Natural killer cell (primary cell): ENCODE measurements around the gene SLC38A2. TPM values are rescaled to one million over a fixed set of nuclear protein-coding genes. Genes with fewer than 3 reads are reported as not detected.

Experiments
- ATAC-seq, 3 donors: fragments of 150-1000 bp in 2 of 3; fragments of 200-7000 bp in 1 of 3; cut with Tn5 transposase; 1 replicate in 1 of 3; 2 replicates in 2 of 3; pipeline ENCODE4 v1.10.0; 2021; ENCODE audit warnings: mild to moderate bottlenecking in 2 of 3, moderate library complexity in 2 of 3
- DNase-seq, 2 donors: peaks; one replicate each; pipeline versions ENCODE4 v3.0.0 to v3.0.0-alpha.2; 2013 to 2021; ENCODE audit warnings: mixed read lengths in 1 of 2
- H3K27ac ChIP-seq: one replicate; pipeline ENCODE4 v1.5.1; 2013; ENCODE audit warnings: mild to moderate bottlenecking, low read length
- H3K27me3 ChIP-seq: one replicate; pipeline ENCODE4 v1.6.1; 2013; ENCODE audit warnings: low read length; ENCODE audit not compliant: control insufficient read depth, insufficient read depth
- H3K36me3 ChIP-seq: one replicate; pipeline ENCODE4 v1.6.1; 2013; ENCODE audit warnings: low read length; ENCODE audit not compliant: control insufficient read depth, insufficient read depth
- H3K4me1 ChIP-seq: one replicate; pipeline ENCODE4 v1.6.1; 2013; ENCODE audit warnings: low read length; ENCODE audit not compliant: control insufficient read depth, insufficient read depth
- H3K4me3 ChIP-seq: one replicate; pipeline ENCODE4 v1.5.1; 2013; ENCODE audit warnings: low read length
- H3K9me3 ChIP-seq: one replicate; pipeline ENCODE4 v1.6.1; 2013; ENCODE audit warnings: low read length; ENCODE audit not compliant: control insufficient read depth, insufficient read depth
- H3K27ac Mint-ChIP-seq, 2 donors: one replicate each; pipeline ENCODE4 v1.8.0; 2022; ENCODE audit warnings: mild to moderate bottlenecking in 2 of 2, mixed read lengths in 2 of 2, moderate library complexity in 1 of 2
- H3K27me3 Mint-ChIP-seq, 2 donors: one replicate each; pipeline ENCODE4 v1.8.0; 2022; ENCODE audit warnings: low read depth in 2 of 2, mixed read lengths in 2 of 2
- H3K36me3 Mint-ChIP-seq: one replicate; pipeline ENCODE4 v1.8.0; 2022; ENCODE audit warnings: mixed read lengths
- H3K4me1 Mint-ChIP-seq, 2 donors: one replicate each; pipeline ENCODE4 v1.8.0; 2022; ENCODE audit warnings: mixed read lengths in 2 of 2
- H3K4me3 Mint-ChIP-seq: one replicate; pipeline ENCODE4 v1.8.0; 2022; ENCODE audit warnings: mild to moderate bottlenecking, moderate library complexity, mixed read lengths
- H3K9me3 Mint-ChIP-seq, 2 donors: one replicate each; pipeline ENCODE4 v1.8.0; 2022; ENCODE audit warnings: mixed read lengths in 2 of 2
- WGBS: methylation state at CpG from one replicate; pipeline ENCODE4 v1.1.7; 2013; ENCODE audit warnings: missing lambda C conversion rate; ENCODE audit not compliant: insufficient coverage; 5-methylcytosine and 5-hydroxymethylcytosine counted together
- intact Hi-C: fragments of 100-400 bp; cut with micrococcal nuclease; formaldehyde crosslinking; loops from one replicate; pipeline ENCODE4 v1.14.2; 2022
- total RNA-seq, 4 donors: library from RNA; stranded (reverse); fragments of 120-200 nt in 1 of 4; gene quantifications; one replicate each; pipeline versions ENCODE4 v1.2.3 to v1.2.4, GENCODE V29; 2013 to 2022
- TF ChIP-seq, protein P1 (sequence below): fragments of 200-600 bp; IDR thresholded peaks from one replicate; pipeline ENCODE4 v1.8.0; 2022; ENCODE audit warnings: antibody characterized with exemption

Gene SLC38A2
- total RNA-seq, 3 donors from 2014 or later (not counting 1 experiment from before 2014, with no cell fraction given) = 131 to 241 (median 167) TPM

DNA sequence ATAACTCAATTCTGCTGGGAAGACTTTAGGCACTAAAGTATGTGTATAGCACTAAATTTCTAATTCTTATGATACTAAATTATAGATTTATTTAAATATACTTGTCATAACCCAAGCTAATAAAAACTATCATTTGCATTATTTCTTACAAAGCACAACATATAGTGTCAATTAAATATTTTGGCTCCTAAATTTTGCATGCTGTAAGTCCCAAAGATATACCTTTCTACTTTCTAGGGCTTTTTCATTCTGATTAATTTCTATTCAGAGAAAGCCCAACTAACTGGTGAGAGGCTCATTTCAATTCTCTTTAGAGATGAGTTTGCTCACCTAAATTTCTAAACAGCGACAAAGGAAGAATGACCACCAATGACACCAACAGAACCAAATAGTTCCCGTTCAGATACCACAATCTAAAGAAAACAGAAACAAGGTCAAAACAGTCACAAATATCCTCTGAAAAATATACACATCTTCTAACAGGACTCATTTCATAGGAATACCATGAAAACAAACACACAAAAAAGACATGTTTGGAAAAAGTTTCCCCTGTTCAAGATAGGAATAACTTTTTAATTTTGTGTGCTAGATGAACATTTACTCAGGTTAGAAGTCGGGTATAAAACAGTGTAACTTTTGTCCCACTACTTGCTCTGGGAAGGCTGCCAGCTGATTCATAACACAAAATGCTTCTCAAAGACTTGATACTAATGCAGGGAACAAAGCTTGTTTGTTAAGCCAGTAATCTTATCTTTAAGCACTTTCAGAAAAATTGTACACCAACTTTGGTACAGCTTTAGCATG is 7.6 kb downstream of the SLC38A2 start:
- Histone ChIP-seq H3K4me3 (no peak overlapping the region), H3K9me3 (no peaks in the 10 kb centered on the region), H3K27ac (no peak overlapping the region), H3K27me3 (no peaks in the 10 kb centered on the region), H3K4me1 (peaks cover 9% of the 10 kb centered on the region), H3K36me3 (peaks cover 100% of the 10 kb centered on the region)
- Mint-ChIP-seq H3K27me3 (no peaks in the 10 kb centered on the region), H3K9me3 (no peaks in the 10 kb centered on the region), H3K4me1 (peaks cover 80 to 85% of the 10 kb centered on the region in 2 donors), H3K27ac (peak overlapping the region; percentile 67 to 88), H3K36me3 (peaks cover 73% of the 10 kb centered on the region), H3K4me3 (no peak overlapping the region)
- TF ChIP-seq, protein P1, sequence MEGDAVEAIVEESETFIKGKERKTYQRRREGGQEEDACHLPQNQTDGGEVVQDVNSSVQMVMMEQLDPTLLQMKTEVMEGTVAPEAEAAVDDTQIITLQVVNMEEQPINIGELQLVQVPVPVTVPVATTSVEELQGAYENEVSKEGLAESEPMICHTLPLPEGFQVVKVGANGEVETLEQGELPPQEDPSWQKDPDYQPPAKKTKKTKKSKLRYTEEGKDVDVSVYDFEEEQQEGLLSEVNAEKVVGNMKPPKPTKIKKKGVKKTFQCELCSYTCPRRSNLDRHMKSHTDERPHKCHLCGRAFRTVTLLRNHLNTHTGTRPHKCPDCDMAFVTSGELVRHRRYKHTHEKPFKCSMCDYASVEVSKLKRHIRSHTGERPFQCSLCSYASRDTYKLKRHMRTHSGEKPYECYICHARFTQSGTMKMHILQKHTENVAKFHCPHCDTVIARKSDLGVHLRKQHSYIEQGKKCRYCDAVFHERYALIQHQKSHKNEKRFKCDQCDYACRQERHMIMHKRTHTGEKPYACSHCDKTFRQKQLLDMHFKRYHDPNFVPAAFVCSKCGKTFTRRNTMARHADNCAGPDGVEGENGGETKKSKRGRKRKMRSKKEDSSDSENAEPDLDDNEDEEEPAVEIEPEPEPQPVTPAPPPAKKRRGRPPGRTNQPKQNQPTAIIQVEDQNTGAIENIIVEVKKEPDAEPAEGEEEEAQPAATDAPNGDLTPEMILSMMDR = no peak
- DNase-seq (no peak), ATAC-seq (no peak)
- intact Hi-C loops = no loop called here
- 55% methylated on average over 3 of the region's 3 CpGs for WGBS

DNA sequence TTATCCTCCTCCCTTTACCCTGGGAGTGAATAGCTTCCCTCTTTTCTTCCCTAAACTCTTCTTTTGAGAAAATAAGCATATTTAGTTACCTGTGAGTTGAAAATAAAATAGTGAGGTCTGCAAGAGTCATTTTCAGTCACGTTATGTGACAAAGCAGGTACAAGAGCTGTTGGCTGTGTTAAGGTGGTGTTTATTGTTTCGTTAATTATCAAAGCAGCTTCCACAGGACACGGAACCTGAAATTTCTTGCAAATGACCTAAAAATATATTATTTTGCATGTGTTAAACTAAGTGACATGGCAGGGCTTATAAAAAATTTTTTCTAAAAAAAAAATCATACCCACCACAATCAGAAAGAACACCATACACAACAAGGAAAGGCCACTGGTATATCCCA is 8.3 kb downstream of the SLC38A2 start:
- Histone ChIP-seq H3K27me3 (no peaks in the 10 kb centered on the region), H3K27ac (no peak overlapping the region), H3K4me1 (peaks cover 9% of the 10 kb centered on the region), H3K9me3 (no peaks in the 10 kb centered on the region), H3K36me3 (peaks cover 100% of the 10 kb centered on the region), H3K4me3 (no peak overlapping the region)
- TF ChIP-seq, protein P1 = no peak
- Mint-ChIP-seq H3K4me3 (no peak overlapping the region), H3K36me3 (peaks cover 66% of the 10 kb centered on the region), H3K9me3 (no peaks in the 10 kb centered on the region), H3K27me3 (no peaks in the 10 kb centered on the region), H3K4me1 (peaks cover 74 to 85% of the 10 kb centered on the region in 2 donors), H3K27ac (peak overlapping the region; percentile 82 to 88)
- WGBS = 94% methylated on average over 3 of the region's 3 CpGs
- no peak for ATAC-seq
- DNase-seq = no peak
- intact Hi-C loops = no loop called here

DNA sequence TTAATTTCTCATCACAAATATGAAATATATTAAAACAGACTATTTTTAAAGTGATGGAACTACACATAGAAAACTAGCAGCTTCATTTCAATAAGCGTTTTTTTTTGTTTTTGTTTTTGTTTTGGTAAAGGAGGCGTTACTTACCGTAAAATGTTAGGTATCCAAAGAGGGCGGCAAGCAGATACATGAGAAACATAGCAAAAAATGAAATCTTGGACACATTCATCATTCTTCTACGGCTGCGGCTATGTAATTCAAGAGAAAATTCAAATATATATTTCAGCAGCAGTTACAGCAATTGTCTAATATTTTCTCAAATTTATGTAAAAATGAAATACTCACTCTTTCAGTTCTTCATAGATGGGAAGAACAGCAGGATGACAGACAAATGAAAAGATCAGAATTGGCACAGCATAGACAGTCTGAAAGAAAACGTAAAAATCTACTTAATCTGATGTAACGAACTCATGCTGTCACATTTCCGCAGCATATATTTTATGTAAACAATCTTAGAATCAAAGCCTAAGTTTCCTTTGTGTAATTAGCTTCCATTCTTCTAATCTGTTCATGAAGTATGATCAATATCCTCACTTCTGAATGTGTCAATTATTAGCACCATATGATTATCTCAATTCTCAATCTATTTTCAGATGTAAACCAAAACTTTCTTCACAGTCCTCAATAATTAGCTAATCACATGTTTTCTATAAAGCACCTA is 8.8 kb downstream of the SLC38A2 start:
- H3K9me3 Mint-ChIP-seq = no peaks in the 10 kb centered on the region
- Histone ChIP-seq H3K27ac (no peak overlapping the region), H3K4me3 (no peak overlapping the region), H3K36me3 (peaks cover 100% of the 10 kb centered on the region), H3K9me3 (no peaks in the 10 kb centered on the region), H3K27me3 (no peaks in the 10 kb centered on the region), H3K4me1 (peaks cover 8% of the 10 kb centered on the region)
- ATAC-seq (no peak), DNase-seq (no peak)
- H3K27me3 Mint-ChIP-seq = no peaks in the 10 kb centered on the region
- 92% methylated on average over 7 of the region's 9 CpGs for WGBS
- intact Hi-C loops = no loop called here
- H3K4me3 Mint-ChIP-seq = no peak overlapping the region
- TF ChIP-seq, protein P1 = no peak
- peaks cover 66% of the 10 kb centered on the region for H3K36me3 Mint-ChIP-seq
- peaks cover 69 to 82% of the 10 kb centered on the region in 2 donors for H3K4me1 Mint-ChIP-seq
- peak overlapping the region; percentile 82 to 88 for H3K27ac Mint-ChIP-seq
